Measurements from ENCODE around the gene SLC25A40. TPM values are rescaled to one million over a fixed set of nuclear protein-coding genes. Genes with fewer than 3 reads are reported as not detected.

The SLC25A40 gene
- total RNA-seq (2014; rRNA removed; shearing (Covaris generic)): 4.9 and 7.5 TPM in 2 replicates

GRCh38 chr7:87876040-87876868 lies at the start of gene SLC25A40, which contains the start of gene DBF4:
TSS of gene SLC25A40 (minus strand) at chr7:87876360. CDS start at chr7:87858727, 17,633 bp downstream.
TSS of gene DBF4 (plus strand) at chr7:87876493. CDS start at chr7:87876733, 240 bp downstream.

Other genes with a start within 250 kb of the SLC25A40 start
- 0.26 and 1.0 TPM in 2 replicates for gene RUNDC3B, start 248.0 kb downstream of the SLC25A40 start, total RNA-seq (2014; rRNA removed; shearing (Covaris generic))
- 55.4 and 72.2 TPM in 2 replicates for gene DBF4, start 133 bp upstream of the SLC25A40 start, total RNA-seq (2014; rRNA removed; shearing (Covaris generic))
- gene ADAM22, start 57.9 kb upstream of the SLC25A40 start, total RNA-seq (2014; rRNA removed; shearing (Covaris generic)): 7.2 and 7.4 TPM in 2 replicates